ENCODE measurements around the gene CCDC12.

GRCh38 chr3:46876313-46877300 lies 99.9 kb downstream of the CCDC12 start:
- TF ChIP-seq CTCF (IDR thresholded peaks at IDR 0.05; ENCODE audit: low read length), result no peak
- no peak for TF ChIP-seq EZH2 (optimal IDR thresholded peaks at IDR 0.05; ENCODE audit: low read depth, low read length)
- no peak for TF ChIP-seq EZH2phosphoT487 (IDR thresholded peaks at IDR 0.05; ENCODE audit: low read length)
